ENCODE results near the gene HOMEZ. TPM values are rescaled to one million over a fixed set of nuclear protein-coding genes. Genes with fewer than 3 reads are reported as not detected.
A peak's percentile ranks its signal among the peaks of the same experiment; 100 is the strongest.
"Not testable (repeated sequence)": the region's sequence is repeated elsewhere in the genome, so short reads cannot be mapped to it uniquely, and the experiment has no call there.

Gene HOMEZ
- total and polyA plus RNA-seq, 2 donors from 2014 or later, result 14.8 to 18.5 TPM

- intact Hi-C loops (cut with DNase I), result no loop called here
- peak overlapping the region; percentile 77 to 98 (median 91) for H3K4me3 ChIP-seq (ENCODE audit: low read length in 3 of 3)
- H3K9ac ChIP-seq (ENCODE audit: low read length in 3 of 3), result peak overlapping the region; percentile 63 to 99 (median 86)
- peak in 1 of 5 donors; percentile 1 for DNase-seq
- H3K27ac ChIP-seq (ENCODE audit: low read depth in 2 of 2, low read length in 2 of 2), result peak overlapping the region; percentile 92 to 97
- H3K4me1 ChIP-seq (ENCODE audit: control insufficient read depth in 2 of 3, insufficient read depth in 2 of 3, low read depth in 1 of 3, low read length in 3 of 3), result peaks cover 2 to 16% (median 10%) of the 10 kb centered on the region in 3 donors
- H3K9me3 ChIP-seq (ENCODE audit: control insufficient read depth in 2 of 3, insufficient read depth in 1 of 3, low read length in 3 of 3), result no peaks in the 10 kb centered on the region
- H3K36me3 ChIP-seq (ENCODE audit: control insufficient read depth in 2 of 3, insufficient read depth in 3 of 3, low read length in 3 of 3), result peaks cover 0 to 2% (median 0%) of the 10 kb centered on the region in 3 donors
- no peak for TF ChIP-seq CTCF (IDR thresholded peaks at IDR 0.05; ENCODE audit: borderline replicate concordance, extremely low read depth, insufficient read depth)
- H3K27me3 ChIP-seq (ENCODE audit: control insufficient read depth, insufficient read depth, low read length), result no peaks in the 10 kb centered on the region
- FAIRE-seq, result no peak
Measured at GRCh38 chr14:23284654-23285529, 1.0 kb downstream of the HOMEZ start.

- intact Hi-C loops (cut with DNase I), result no loop called here
Measured at GRCh38 chr14:23281247-23281646, 4.7 kb downstream of the HOMEZ start.

GRCh38 chr14:23277928-23278327 is 8.0 kb downstream of the HOMEZ start:
- H3K27me3 ChIP-seq (ENCODE audit: control insufficient read depth, insufficient read depth, low read length); H3K27ac ChIP-seq (ENCODE audit: low read depth in 2 of 2, low read length in 2 of 2); H3K9me3 ChIP-seq (ENCODE audit: control insufficient read depth in 2 of 3, insufficient read depth in 1 of 3, low read length in 3 of 3); H3K4me3 ChIP-seq (ENCODE audit: low read length in 3 of 3); DNase-seq; H3K4me1 ChIP-seq (ENCODE audit: control insufficient read depth in 2 of 3, insufficient read depth in 2 of 3, low read depth in 1 of 3, low read length in 3 of 3); FAIRE-seq; H3K9ac ChIP-seq (ENCODE audit: low read length in 3 of 3); intact Hi-C loops (cut with DNase I): not testable (repeated sequence)
- H3K36me3 ChIP-seq (ENCODE audit: control insufficient read depth in 2 of 3, insufficient read depth in 3 of 3, low read length in 3 of 3), result peaks cover 0 to 12% (median 0%) of the 10 kb centered on the region in 3 donors

More at GRCh38 chr14:23281247-23281646, 4.7 kb downstream of the HOMEZ start:
- TF ChIP-seq CTCF (IDR thresholded peaks at IDR 0.05; ENCODE audit: borderline replicate concordance, extremely low read depth, insufficient read depth), result no peak
- peaks cover 0 to 6% (median 0%) of the 10 kb centered on the region in 3 donors for H3K36me3 ChIP-seq (ENCODE audit: control insufficient read depth in 2 of 3, insufficient read depth in 3 of 3, low read length in 3 of 3)
- H3K9ac ChIP-seq (ENCODE audit: low read length in 3 of 3), result no peak overlapping the region
- DNase-seq (no peak), FAIRE-seq (no peak)
- no peaks in the 10 kb centered on the region for H3K27me3 ChIP-seq (ENCODE audit: control insufficient read depth, insufficient read depth, low read length)
- no peak overlapping the region for H3K27ac ChIP-seq (ENCODE audit: low read depth in 2 of 2, low read length in 2 of 2)
- no peak overlapping the region for H3K4me3 ChIP-seq (ENCODE audit: low read length in 3 of 3)
- no peaks in the 10 kb centered on the region for H3K9me3 ChIP-seq (ENCODE audit: control insufficient read depth in 2 of 3, insufficient read depth in 1 of 3, low read length in 3 of 3)
- H3K4me1 ChIP-seq (ENCODE audit: control insufficient read depth in 2 of 3, insufficient read depth in 2 of 3, low read depth in 1 of 3, low read length in 3 of 3), result peaks cover 0 to 10% (median 8%) of the 10 kb centered on the region in 3 donors

GRCh38 chr14:23277189-23277588 is 8.7 kb downstream of the HOMEZ start:
- no peak for TF ChIP-seq CTCF (IDR thresholded peaks at IDR 0.05; ENCODE audit: borderline replicate concordance, extremely low read depth, insufficient read depth)
- no peak for DNase-seq
- Histone ChIP-seq H3K4me1 (ENCODE audit: control insufficient read depth in 2 of 3, insufficient read depth in 2 of 3, low read depth in 1 of 3, low read length in 3 of 3) (peaks cover 0 to 5% (median 0%) of the 10 kb centered on the region in 3 donors), H3K9me3 (ENCODE audit: control insufficient read depth in 2 of 3, insufficient read depth in 1 of 3, low read length in 3 of 3) (no peaks in the 10 kb centered on the region), H3K36me3 (ENCODE audit: control insufficient read depth in 2 of 3, insufficient read depth in 3 of 3, low read length in 3 of 3) (peaks cover 0 to 12% (median 0%) of the 10 kb centered on the region in 3 donors), H3K27ac (ENCODE audit: low read depth in 2 of 2, low read length in 2 of 2) (no peak overlapping the region), H3K9ac (ENCODE audit: low read length in 3 of 3) (no peak overlapping the region), H3K4me3 (ENCODE audit: low read length in 3 of 3) (no peak overlapping the region), H3K27me3 (ENCODE audit: control insufficient read depth, insufficient read depth, low read length) (no peaks in the 10 kb centered on the region)
- intact Hi-C loops (cut with DNase I), result no loop called here
- no peak for FAIRE-seq
